Activated T-cell treated with anti-CD3 and anti-CD28 coated beads for 4 hours (primary cell): Measurements from ENCODE around the gene C3orf52.
"Not testable (repeated sequence)": the region's sequence is repeated elsewhere in the genome, so short reads cannot be mapped to it uniquely, and the experiment has no call there.

Experiments
- DNase-seq: peaks from one replicate; pipeline ENCODE4 v3.0.0-alpha.2; 2020

The C3orf52 gene

DNA sequence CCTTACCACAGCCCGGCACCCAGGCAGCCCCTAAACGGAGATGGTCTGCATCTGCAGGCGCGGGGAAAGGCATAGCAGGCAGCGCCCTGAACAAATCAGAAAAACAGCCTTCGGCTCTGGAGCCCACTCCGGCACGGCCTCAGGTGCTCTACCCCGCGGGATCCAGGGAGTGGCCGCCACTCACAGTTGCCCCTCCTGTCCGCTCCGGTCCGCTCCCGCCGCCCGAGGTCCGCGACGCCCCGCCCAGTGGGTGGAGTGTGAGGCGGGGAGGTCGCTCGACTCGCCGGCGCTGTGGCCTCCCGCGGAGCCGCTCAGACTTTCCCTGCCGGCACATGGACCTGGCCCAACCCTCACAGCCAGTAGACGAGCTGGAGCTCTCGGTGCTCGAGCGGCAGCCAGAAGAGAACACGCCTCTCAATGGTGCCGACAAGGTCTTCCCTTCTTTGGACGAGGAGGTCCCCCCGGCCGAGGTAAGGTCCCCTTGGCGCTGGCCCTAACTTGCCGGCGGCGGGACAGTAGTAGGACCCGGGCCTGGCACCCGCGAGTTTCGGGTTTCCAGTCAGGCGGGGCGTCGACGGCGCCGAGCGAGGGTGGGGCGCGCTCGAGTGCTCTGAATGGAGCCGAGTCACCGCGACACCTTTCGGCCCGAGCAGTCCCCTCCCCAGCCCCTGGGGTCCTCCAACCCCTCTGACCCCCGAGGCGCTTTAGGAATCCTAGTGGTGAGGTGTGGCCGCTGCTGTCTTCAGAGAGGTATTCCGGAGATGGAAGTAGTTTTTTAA is at the start of gene C3orf52:
Gene C3orf52 (plus strand): TSS at position 314 of the 779 bp plus-strand sequence. CDS start 19 bp downstream, at position 333.
- DNase-seq, result peak; percentile 25

DNA sequence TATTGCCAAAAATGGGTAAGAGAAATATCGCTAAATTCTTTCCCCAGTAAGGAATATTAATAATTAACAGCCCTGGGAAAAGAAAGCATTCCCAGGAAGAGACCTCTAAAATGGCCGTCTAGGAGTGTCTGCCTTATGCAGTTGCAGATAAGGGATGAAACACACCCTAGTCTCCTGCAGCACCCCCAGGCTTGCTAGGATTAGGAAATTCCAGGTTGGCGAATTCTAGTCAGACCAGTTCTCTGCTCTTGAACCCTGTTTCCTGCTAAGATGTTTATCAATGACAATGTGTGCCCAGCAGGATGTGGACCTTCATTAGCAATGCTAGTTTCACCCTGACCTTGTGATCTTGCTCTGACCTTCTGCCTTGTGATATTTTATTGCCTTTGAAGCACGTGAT is 49.0 kb upstream of the C3orf52 start:
- DNase-seq, result not testable (repeated sequence)

GRCh38 chr3:112038863-112039262 is 47.3 kb upstream of the C3orf52 start:
- no peak for DNase-seq

DNA sequence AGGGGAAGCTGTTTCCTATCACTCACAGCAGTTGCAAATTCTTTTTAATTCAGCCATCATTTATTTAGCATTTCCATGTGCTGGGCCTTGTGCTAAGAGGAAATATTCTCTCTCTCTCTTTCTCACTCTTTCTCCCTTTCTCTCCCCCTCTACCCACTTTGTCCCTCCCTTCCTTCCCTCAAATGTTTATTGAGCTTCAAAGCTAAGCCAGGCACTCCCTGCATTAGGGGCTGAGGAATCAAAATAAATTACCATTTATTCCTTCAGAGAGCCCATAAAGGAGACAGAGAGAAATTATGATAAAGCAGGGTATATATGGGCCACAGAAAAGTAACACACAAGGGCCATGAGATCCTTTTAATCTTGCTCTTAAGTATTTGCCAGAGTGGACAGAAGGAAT is 44.9 kb upstream of the C3orf52 start:
- no peak for DNase-seq

DNA sequence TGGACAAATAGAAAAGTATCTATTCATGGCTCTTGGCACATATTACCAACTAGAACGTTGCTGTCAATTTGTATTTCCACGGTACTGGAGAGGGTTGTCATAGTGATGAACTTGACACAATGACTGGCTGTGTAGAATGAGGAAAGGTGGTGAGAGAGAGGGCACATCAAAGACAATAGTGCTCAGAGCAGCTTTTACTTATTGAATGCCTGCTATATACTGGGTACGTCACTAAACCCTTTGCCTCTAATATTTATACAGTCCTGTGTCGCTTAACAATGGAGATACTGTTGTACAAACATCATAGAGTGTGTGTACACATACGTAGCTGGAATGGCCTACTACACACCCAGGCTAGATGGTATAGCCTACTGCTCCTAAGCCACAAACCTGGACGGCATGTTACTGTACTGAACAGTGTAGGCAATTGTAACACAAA is 43.3 kb upstream of the C3orf52 start:
- no peak for DNase-seq

DNA sequence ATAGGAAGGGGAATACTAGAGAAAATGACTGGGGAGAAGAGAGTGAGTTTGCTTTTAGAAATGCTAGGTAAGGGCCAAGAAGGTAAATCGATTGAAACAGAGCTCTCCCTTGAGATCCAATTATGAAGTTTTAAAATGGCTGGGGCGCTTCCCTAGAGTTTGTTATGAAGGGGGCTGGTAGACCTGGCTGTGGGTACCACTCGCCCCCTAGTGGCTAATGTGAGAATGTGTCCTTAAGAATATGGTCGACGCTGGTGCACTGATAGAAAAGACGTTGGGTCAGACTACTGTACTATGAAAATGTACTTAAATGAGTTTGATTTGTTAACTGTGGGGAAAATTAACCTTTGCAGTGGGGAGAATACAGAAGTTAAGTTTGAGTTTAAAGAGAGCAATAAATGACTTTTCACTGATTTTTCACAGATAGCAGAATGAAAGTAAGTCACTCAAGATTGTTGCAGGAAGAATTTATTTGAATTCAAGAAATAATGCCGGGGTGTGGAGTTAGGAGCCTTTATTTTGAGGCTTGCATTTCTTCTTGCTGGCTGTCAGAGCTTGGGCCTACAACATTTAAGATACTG is 42.5 kb upstream of the C3orf52 start:
- peak; percentile 34 for DNase-seq

DNA sequence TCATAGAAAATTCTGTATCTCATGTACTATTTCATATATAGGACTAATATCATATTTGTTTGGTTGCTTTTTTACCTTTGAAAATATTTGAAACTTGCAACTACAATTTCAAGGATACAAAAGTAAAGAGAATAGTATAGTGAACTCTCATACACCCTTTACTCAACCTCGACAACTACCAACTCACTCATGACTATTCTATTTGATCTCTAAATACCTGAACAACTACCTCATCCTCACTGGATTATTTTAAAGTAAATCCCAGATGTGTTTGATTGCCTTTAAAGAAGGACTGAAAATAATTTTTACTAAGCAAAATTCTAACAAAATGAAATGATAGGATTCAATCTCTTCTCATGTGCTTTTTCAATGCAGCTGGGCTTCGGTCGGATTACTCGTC is 39.6 kb upstream of the C3orf52 start:
- DNase-seq, result no peak

GRCh38 chr3:112047264-112047663 is 38.9 kb upstream of the C3orf52 start:
- no peak for DNase-seq

DNA sequence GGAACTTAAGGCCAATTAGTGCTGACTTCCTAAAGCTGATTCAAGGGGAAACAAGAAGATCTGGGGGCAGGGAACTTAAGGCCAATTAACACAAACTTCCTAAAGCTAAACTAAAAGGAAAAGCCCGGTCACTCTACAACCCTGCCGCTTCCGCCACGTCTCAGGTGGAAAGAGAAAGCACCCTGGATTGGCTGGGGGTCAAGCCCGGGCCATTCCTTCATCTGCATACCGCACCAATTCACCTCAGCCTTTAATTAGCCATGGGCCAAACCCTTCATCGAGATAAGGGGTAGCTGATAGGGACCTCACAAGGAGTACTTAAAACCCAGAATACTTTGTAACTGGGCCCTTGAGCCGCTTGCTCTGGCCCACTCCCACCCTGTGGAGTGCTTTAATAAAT is 37.3 kb upstream of the C3orf52 start:
- DNase-seq, result no peak

DNA sequence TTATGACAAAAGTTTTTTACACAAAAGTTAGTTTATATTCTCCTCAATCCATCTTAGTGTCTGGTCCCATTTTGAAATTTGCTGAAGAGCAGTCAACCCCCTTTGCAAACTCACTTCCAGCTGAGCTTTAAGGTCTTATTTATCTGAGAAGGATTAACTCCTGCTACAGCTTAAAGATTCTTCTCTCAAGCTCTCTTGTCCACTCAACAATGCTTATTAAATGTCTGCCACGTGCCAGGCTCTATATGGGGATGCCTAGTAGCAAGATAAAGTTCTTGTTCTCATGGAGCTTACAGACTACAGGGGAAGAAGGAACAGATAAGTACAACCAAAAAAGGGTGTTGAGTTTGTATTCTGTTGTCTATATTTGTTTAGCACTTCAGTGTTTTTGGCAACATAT is 33.0 kb upstream of the C3orf52 start:
- no peak for DNase-seq

GRCh38 chr3:112056451-112056929 is 29.7 kb upstream of the C3orf52 start:
- DNase-seq, result no peak

DNA sequence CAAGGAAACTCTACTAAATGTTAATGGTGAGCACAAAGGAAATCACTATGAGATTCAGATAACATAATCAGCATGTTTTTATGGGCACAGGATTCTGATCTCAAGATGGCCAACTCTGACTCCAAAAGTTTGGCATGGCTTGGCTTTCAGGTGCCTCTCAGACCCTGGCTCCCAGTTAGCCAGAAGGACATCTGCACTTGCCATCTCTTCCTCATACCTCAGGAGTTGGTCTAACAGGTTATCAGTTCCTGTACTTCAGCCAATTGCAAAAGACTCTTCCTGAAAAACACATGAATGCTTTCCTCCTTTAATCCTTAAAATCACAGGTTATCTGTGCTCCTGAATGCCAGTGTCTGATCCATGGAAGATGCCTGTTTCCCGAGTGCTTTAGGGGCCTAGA is 26.7 kb upstream of the C3orf52 start:
- no peak for DNase-seq

GRCh38 chr3:112061152-112061551 is 25.0 kb upstream of the C3orf52 start:
- DNase-seq, result no peak

DNA sequence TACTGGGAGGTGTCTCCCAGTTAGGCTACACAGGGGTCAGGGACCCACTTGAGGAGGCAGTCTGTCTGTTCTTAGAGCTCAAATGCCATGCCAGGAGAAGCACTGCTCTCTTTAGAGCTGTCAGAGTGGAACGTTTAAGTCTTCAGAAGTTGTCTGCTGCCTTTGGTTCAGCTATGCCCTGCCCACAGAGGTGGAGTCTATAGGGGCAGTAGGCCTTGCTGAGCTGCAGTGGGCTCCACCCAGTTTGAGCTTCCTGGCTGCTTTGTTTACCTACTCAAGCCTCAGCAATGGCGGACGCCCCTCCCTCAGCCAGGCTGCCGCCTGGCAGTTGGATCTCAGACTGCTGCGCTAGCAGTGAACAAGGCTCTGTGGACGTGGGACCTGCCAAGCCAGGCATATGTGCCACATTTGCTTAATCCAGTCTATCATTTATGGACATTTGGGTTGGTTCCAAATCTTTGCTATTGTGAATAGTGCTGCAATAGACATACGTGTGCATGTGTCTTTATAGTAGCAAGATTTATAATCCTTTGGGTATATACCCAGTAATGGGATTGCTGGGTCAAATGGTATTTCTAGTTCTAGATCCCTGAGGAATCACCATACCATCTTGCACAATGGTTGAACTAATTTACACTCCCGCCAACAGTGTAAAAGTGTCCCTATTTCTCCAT is 13.7 kb upstream of the C3orf52 start:
- peak; percentile 25 for DNase-seq

GRCh38 chr3:112074006-112074405 is 12.2 kb upstream of the C3orf52 start:
- DNase-seq, result no peak

GRCh38 chr3:112074616-112075497 is 11.3 kb upstream of the C3orf52 start:
- DNase-seq, result no peak

DNA sequence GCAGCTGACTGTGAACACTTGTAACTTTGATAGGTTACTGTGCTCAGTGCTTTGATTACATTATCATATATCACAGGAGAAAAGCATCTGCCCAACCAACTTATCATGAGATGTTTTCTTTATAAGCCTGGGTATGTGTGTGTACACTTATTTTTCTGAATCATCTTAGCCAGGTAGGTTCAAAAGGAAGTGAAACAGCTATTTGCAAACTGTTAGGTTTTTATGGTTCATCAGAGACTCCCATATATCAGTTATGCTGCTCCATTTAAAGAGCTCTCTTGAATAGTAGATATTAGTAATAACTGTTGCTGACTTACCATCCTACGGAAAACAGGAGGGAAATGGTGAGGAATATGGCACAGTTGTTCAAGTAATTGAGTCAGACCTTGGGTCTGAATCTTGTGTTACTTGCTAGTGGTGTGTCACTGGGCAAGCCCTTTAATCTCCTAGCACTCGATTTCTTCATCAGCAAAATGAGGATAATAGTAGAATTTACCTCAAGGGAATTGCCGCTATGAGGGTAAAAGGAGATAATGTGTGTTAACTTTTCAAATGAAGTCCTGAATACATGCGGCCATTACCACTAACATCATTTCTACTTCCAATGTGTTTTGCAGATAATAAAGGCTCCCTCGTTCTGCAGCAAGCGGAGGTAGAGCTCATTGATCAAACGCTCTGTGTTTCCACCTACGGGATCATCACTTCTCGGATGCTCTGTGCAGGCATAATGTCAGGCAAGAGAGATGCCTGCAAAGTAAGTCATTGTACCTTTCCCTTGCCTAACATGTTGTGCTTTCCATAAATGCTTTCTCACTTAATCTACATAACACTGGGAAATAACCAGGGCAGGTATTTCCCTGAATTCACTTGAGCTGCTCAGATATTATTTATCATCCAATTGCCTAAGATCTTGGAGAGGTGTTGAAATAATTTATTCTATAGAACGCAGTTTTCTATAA is 7.8 kb upstream of the C3orf52 start:
- no peak for DNase-seq

DNA sequence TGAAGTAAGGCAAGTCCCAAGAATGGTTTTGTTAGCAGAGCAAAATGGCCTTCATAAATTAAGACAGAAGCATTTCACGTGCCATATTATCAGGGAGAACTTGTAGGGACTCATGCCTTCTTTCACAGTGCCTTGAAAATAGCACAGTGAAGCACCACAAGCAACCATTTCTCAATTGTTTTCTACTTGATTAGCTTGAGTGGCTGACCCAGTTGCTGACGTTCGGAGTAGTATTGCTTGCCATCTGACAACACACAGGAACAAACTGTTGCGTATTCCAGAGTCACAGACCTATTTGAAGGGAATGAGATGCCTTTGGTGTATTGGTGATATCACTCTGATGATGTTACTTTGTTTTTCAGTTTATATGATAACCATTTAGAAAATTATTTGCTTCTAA is 3.0 kb upstream of the C3orf52 start:
- no peak for DNase-seq

GRCh38 chr3:112084980-112085705 is 1.0 kb upstream of the C3orf52 start:
- no peak for DNase-seq

DNA sequence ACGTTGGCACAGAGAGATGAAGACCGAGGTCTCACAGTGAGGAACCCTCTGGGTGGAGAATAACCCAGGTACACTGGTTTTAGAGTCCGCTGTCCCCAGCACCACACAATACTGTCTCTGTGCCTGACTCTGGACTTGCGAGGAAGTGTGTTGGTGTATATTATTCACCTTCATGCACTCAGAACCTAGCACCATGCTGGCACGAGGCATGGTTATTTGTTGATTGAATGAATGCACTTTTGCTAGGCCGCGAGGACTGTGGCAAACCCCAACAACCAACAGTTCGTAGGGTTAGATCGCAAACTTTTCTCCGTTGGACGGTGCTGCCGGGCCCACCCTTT is 484 bp upstream of the C3orf52 start:
- no peak for DNase-seq

DNA sequence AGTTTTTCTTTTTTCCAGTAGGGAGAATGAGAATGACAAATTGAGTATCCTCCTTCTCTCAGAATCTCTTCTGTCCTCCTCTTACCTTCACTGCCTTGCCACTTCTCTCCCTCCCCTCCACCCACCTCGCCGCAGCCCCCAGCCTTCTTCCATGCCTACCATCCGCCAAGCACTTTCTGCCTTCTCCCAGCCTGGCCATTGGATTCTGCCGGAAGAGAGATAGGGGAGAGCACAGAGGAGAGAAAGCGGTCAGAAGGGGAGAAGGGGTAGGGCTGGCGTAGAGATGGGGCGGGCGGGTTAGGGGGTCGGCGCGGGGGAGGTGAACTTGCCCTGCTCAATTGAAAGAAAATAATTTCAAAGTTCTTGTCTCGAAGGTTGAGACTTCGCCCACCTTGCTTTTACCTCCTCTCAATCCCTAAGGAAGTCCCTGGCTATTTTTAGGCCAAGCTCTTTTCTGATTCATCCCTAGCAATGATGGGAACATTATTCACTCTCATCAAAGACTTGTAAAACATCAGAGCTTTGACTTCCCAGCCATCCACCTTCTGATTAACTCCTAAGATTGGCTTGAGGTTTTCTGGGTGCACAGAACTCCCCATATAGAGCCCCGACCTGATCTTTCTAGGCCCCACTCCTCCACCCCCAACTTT is 811 bp downstream of the C3orf52 start:
- no peak for DNase-seq
